AML-193 (cell line): ENCODE results near the gene ADCY7.
"Not testable (repeated sequence)": the region's sequence is repeated elsewhere in the genome, so short reads cannot be mapped to it uniquely, and the experiment has no call there.

Experiments
- DNase-seq, 2 experiments: peaks; one replicate each; lab custom pipeline; 2025; lab: John Stamatoyannopoulos, UW

The ADCY7 gene

DNA sequence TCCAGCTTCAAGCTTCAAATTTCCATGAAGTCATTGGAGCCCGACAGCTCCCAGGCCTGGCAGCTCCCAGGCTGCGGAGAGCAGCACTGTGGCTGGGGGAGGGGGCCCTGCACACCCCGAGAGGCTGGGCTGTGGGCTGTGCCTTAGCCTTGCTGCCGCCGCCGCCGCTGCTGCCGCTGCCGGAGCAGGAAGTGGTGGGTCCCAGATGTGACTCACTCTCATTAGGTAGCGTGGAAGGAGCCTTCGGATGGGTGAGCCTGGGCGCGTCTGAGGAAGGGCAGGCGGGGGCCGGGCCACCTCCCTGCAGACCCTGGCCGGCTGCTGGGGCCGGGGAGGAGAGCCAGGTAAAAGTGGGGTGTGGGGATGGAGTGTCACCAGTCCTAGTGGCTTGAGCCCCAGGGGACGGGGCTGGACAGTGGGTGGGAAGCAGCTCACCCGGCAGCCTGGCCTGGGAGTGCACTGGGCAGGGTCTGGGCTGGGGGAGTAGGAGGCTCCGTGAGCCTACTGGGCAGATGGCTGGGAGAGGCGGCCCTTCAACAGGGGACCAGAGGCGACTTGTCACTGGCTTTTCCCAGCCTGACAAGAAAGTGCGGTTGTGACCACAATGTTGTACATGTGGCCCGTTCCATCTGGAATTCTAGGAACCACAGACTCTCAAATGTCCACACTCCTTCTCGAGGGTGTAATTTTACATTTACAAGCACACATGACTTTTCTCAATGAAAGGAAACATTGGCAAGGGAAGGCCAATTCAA is at the start of gene ADCY7:
Gene ADCY7 (plus strand): TSS at position 215 of the 755 bp plus-strand sequence. CDS start 21,629 bp downstream, outside the sequence.
- DNase-seq = peak; percentile 67 to 75

DNA sequence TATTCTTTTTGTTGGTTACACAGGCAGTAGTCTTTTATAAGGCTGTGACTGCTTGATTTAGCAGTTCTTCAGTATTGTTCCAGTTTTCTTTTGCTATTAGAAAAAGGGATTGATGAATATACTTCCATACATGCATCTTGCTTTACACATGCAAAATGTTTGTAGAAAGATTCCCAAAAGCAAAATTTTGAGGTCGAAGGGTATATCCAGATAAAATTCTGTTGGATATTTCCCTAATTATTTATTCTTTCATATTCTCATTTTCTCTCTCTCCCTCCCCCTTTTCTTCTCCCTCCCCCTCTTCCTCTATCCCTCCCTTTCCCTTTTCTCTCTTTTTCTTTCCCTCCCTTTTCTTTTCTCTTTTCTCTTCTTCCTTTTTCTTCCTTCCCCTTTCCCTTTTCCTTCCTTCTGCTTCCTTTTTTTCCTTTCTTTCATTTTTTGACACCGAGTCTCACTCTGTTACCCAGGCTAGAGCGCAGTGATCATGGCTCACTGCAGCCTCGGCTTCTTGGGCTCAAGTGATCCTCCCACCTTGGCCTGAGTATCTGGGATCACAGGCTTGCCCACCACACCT is 46.9 kb upstream of the ADCY7 start:
- DNase-seq = no peak

DNA sequence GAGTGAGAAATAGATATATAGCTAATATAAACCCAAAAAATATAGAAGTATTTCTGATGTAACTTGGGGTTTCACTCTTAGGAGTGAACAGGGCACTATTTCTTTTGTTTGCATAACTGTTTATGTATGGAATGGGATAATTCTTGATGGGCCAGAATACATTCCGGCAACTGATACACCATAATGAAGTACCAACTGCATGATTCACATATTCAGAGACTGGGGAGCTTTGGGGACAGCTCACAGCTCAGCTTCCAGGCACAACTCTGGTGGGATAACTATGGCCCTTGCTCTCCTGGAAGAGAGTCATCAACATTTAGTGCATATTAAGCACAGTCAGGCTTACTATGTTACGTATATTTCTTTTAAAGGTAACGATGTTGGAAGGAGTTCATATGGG is 42.1 kb upstream of the ADCY7 start:
- no peak for DNase-seq

DNA sequence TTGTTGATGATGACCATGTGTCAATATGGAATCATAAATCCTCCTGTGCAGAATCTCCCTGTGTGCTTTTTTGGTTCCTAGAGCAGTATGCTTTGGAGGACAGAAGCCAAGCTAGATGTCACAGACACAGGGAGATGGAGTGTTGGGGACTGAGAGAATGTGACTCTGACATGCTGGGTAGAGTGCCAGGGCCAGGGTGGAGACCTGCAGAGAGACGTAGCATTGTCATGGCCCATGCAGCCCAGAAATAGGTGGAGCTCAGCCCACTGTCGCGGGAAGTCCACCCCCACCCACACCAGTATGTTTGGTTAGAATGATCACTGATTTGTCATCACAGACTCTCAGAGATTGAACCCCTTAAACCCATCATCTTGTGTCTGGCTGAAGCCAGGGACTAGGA is 39.2 kb upstream of the ADCY7 start:
- no peak for DNase-seq

DNA sequence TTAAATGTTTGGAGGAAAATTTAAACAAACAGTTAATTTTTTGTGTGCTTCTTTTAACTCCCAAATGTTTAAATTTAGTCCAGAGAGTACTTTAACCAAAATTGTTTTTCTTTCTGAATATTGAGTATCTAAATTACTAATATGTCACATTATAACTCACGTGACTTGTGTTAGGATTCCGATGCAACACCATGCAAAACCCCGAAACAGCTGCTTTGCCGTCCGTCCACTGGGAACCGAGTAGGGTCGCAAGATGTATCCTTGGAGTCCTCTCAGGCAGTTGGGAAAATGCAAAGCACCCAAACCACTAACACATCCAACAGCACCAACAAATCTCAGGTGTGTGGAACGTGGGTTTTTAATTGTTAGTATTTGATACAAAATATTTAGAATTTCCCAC is 38.7 kb upstream of the ADCY7 start:
- DNase-seq = no peak

DNA sequence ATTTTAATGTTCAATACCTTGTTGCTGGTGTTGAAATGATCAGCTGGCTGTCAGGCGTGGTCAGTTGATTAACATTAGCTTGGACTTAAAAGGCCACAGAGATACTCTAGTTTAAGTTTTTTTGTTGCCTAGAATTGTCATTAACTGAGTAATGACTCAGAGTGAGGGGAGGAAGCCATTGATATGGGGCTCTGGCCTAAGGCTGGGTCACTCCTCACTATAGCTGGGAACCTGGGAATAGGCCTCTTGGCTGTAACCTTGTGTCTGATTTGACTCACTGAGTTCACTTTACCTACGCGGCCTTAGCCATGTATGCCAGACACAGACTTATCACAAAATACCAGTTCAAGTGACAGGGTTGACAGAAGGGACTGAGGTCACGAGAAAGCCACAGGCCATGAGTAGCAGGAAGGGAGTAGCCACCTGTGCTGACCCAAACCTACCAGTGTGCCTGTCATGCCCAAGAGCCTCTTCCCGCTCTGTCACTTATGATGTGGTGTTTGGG is 37.9 kb upstream of the ADCY7 start:
- DNase-seq = no peak

GRCh38 chr16:50229149-50229726 is 37.1 kb upstream of the ADCY7 start:
- no peak for DNase-seq

GRCh38 chr16:50234771-50235556 is 31.4 kb upstream of the ADCY7 start:
- no peak for DNase-seq

- DNase-seq = no peak
Observed at GRCh38 chr16:50235581-50235980, 30.8 kb upstream of the ADCY7 start.

GRCh38 chr16:50238314-50238713 is 28.0 kb upstream of the ADCY7 start:
- DNase-seq = no peak

DNA sequence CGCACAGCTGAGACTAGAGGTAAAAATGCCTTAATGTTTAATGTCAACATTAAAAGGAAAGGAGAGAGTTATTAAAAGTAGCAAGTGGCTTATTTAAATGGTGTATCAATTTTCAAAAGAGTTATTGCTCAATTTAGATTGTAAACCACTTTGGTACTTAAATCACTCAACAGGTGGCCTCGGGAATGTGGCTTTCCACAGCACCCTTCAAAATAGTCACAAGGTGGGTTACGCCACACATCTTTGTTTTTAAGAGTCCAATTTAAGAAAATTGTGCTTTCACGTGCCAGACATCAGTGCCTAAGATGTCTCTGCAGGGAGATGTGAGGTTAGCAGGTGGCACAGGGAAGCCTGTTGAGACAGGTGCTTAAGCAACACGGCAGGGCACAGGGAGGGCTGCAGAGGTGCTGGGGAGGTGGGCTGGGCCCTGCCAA is 27.5 kb upstream of the ADCY7 start:
- DNase-seq = no peak

DNA sequence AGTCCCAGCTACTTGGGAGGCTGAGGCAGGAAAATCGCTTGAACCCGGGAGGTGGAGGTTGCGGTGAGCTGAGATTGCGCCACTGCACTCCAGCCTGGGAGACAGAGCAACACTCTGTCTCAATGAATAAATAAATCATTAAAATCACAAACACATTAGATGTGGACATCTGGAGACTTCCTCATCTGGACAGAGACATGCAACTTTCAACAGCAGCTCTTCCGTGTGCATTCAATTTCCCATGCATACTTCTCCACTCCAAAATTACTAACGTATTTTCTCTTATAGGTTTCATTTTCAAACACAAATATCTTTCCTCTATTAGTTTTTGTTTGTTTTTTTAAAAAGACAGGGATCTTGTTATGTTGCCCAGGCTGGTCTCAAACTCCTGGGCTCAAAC is 23.3 kb upstream of the ADCY7 start:
- DNase-seq = not testable (repeated sequence)

- DNase-seq = no peak
Observed at GRCh38 chr16:50244140-50244503, 22.2 kb upstream of the ADCY7 start.

- DNase-seq = no peak
Observed at GRCh38 chr16:50244504-50245416, 21.6 kb upstream of the ADCY7 start.

DNA sequence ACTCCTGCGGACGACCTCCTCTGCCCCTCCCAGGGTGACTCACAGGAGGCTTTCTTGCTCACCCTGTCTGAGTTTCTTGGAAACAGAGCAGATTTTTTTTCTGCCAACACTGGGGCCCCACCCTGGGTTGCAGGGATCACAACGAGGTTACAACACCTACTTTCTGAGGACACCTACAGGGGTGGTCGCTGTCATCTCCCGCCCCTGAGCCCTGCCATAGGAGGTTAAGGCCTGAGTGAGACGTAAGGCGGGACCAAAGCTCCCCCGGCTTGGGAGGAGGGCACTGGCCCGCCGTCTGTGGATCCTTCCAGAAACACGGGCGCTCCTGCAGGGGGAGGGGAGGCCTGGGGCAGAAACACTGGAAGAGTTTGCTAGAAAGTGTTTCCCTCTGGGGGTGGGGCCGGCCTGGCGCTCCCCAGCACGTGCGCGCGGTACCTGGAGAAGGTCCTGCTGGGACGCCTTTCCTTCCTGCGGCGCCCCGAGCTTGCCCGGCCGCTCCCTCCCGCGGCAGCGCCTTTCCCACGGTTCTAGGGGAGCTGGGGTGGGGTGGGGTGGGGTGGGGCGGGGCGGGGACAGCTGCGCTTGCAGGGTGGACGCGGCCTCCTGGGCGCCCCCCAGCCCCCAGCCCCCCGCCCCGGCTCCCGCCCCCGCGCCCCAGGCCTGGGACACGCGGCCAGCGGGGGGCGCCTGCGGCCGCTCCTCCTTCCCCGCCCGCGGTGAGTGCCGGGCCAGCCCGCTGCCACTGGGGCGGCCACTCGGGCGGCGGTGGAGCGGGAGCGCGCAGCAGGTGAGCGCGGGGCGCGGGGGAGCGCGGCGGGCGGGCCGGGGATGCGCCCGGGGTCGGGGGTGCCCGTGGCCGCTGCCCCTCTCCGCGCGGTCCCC is 20.7 kb upstream of the ADCY7 start:
- no peak for DNase-seq

- no peak for DNase-seq
Observed at GRCh38 chr16:50246299-50247122, 19.8 kb upstream of the ADCY7 start.

- no peak for DNase-seq
Observed at GRCh38 chr16:50247123-50247905, 19.0 kb upstream of the ADCY7 start.

- no peak for DNase-seq
Observed at GRCh38 chr16:50247906-50248608, 18.3 kb upstream of the ADCY7 start.
